K562 (cell line): Measurements from ENCODE around the gene EEPD1. TPM values are rescaled to one million over a fixed set of nuclear protein-coding genes. Genes with fewer than 3 reads are reported as not detected.
A peak's percentile ranks its signal among the peaks of the same experiment; 100 is the strongest.

Source experiments
- ATF1 ChIP-seq, 2 experiments: fragments of 450-650 bp in 1 of 2; IDR thresholded peaks; 2 replicates each; pipeline ENCODE4 v1.6.1; 2016; ENCODE audit warnings: missing compliant biosample characterization in 1 of 2, missing genetic modification characterization in 1 of 2
- BHLHE40 ChIP-seq: IDR thresholded peaks from 2 replicates; pipeline ENCODE4 v1.6.1; 2011; ENCODE audit warnings: low read length, improper control_type of control experiment
- BRD4 ChIP-seq: fragments of 200-600 bp; sonication (generic); IDR thresholded peaks from 2 replicates; pipeline ENCODE4 v1.6.1; 2017; ENCODE audit warnings: inconsistent platforms
- E2F3 ChIP-seq: fragments of 250-450 bp; sonication (Bioruptor Pico); IDR thresholded peaks from 2 replicates; pipeline ENCODE4 v1.4.0; 2020; ENCODE audit warnings: mild to moderate bottlenecking
- ETS2 ChIP-seq: IDR thresholded peaks from 2 replicates; pipeline ENCODE4 v1.6.1; 2016; ENCODE audit warnings: borderline replicate concordance, missing genetic modification characterization, mild to moderate bottlenecking, moderate library complexity, missing compliant biosample characterization; ENCODE audit not compliant: poor library complexity, severe bottlenecking
- FOXJ3 ChIP-seq: sonication (generic); formaldehyde crosslinking; IDR thresholded peaks from 2 replicates; pipeline ENCODE4 v1.4.0; 2020; ENCODE audit warnings: mild to moderate bottlenecking, missing genetic modification reagents
- LCOR ChIP-seq: sonication (generic); formaldehyde crosslinking; IDR thresholded peaks from 2 replicates; pipeline ENCODE4 v1.8.0; 2022; ENCODE audit warnings: mild to moderate bottlenecking, missing genetic modification reagents
- ZNF324 ChIP-seq: fragments of 250-450 bp; sonication (Bioruptor Pico); IDR thresholded peaks from 2 replicates; pipeline ENCODE4 v1.4.0; 2020; ENCODE audit warnings: mild to moderate bottlenecking
- polyA plus RNA-seq, 8 experiments: library from polyadenylated mRNA; depleted of rRNA in 4 of 8; stranded (reverse) in 5 of 8; unstranded in 3 of 8; fragments of >200 nt; fragmentation: Nextera tagmentation in 2 of 8; fragmentation: Illumina TruSeq in 1 of 8; extraction: Ambion mirVana in 2 of 8; extraction: Trizol in 1 of 8; gene quantifications; 2 replicates each; pipeline versions ENCODE4 v1.2.1 to v1.2.3, GENCODE V29; 2011 to 2014; ENCODE audit warnings: inconsistent platforms in 1 of 8, missing spikeins in 1 of 8
- total RNA-seq, 7 experiments: library from RNA; depleted of rRNA in 6 of 7; stranded (reverse); fragments of >200 nt in 6 of 7; fragmentation: Illumina TruSeq in 2 of 7; extraction: Trizol in 2 of 7; gene quantifications; 2 replicates each; pipeline versions ENCODE4 v1.2.1 to v1.2.3, GENCODE V29; 2011 to 2021; ENCODE audit warnings: low replicate concordance in 1 of 7
- TF ChIP-seq, protein P1 (sequence below): fragments of 200-600 bp; sonication (generic); IDR thresholded peaks from one replicate; pipeline ENCODE4 v1.6.1; 2012; ENCODE audit warnings: mild to moderate bottlenecking, low read depth, low read length, inconsistent platforms
- TF ChIP-seq, protein P2 (sequence below), 2 experiments: fragments of 450-650 bp; IDR thresholded peaks; 2 replicates each; pipeline ENCODE4 v1.6.1; 2018; ENCODE audit warnings: mild to moderate bottlenecking in 2 of 2, low read depth in 1 of 2; ENCODE audit not compliant: partially characterized antibody in 2 of 2

Gene EEPD1
- total and polyA plus RNA-seq, 9 of the 15 experiments (the other 6 are each of a cell fraction or from before 2014, with no cell fraction given) = 0.01 to 1.5 (median 0.74) TPM; not detected in 1

DNA sequence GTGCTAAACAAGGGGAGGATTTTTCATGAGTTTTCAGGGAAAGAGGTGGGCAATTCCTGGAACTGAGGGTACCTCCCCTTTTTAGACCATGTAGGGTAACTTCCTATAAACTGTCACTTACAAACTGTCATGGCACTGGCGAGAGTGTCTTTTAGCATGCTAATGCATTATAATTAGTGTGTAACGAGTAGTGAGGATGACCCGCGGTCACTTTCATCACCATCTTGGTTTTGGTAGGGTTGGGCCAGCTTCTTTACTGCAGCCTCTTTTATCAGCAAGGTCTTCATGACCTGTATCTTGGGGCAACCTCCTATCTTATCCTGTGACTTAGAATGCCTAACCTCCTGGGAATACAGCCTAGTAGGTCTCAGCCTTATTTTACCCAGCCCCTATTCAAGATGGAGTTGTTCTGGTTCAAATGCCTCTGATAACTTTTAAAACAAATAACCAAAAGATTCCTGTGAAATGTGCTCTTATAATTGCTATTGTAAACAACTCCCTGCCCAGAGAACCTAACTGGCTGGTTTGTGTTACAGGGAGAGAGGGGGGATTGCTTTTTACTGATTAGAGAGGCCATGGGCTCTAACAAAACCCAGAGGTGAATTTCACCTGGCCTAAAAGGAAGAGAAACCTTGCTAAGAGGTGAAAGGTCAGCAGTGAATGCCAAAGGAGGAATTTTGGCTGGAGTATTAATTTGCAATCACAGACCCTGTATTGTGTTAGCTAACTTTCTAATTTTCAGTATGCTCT is 64.3 kb downstream of the EEPD1 start (continued):
- TF ChIP-seq, protein P1, sequence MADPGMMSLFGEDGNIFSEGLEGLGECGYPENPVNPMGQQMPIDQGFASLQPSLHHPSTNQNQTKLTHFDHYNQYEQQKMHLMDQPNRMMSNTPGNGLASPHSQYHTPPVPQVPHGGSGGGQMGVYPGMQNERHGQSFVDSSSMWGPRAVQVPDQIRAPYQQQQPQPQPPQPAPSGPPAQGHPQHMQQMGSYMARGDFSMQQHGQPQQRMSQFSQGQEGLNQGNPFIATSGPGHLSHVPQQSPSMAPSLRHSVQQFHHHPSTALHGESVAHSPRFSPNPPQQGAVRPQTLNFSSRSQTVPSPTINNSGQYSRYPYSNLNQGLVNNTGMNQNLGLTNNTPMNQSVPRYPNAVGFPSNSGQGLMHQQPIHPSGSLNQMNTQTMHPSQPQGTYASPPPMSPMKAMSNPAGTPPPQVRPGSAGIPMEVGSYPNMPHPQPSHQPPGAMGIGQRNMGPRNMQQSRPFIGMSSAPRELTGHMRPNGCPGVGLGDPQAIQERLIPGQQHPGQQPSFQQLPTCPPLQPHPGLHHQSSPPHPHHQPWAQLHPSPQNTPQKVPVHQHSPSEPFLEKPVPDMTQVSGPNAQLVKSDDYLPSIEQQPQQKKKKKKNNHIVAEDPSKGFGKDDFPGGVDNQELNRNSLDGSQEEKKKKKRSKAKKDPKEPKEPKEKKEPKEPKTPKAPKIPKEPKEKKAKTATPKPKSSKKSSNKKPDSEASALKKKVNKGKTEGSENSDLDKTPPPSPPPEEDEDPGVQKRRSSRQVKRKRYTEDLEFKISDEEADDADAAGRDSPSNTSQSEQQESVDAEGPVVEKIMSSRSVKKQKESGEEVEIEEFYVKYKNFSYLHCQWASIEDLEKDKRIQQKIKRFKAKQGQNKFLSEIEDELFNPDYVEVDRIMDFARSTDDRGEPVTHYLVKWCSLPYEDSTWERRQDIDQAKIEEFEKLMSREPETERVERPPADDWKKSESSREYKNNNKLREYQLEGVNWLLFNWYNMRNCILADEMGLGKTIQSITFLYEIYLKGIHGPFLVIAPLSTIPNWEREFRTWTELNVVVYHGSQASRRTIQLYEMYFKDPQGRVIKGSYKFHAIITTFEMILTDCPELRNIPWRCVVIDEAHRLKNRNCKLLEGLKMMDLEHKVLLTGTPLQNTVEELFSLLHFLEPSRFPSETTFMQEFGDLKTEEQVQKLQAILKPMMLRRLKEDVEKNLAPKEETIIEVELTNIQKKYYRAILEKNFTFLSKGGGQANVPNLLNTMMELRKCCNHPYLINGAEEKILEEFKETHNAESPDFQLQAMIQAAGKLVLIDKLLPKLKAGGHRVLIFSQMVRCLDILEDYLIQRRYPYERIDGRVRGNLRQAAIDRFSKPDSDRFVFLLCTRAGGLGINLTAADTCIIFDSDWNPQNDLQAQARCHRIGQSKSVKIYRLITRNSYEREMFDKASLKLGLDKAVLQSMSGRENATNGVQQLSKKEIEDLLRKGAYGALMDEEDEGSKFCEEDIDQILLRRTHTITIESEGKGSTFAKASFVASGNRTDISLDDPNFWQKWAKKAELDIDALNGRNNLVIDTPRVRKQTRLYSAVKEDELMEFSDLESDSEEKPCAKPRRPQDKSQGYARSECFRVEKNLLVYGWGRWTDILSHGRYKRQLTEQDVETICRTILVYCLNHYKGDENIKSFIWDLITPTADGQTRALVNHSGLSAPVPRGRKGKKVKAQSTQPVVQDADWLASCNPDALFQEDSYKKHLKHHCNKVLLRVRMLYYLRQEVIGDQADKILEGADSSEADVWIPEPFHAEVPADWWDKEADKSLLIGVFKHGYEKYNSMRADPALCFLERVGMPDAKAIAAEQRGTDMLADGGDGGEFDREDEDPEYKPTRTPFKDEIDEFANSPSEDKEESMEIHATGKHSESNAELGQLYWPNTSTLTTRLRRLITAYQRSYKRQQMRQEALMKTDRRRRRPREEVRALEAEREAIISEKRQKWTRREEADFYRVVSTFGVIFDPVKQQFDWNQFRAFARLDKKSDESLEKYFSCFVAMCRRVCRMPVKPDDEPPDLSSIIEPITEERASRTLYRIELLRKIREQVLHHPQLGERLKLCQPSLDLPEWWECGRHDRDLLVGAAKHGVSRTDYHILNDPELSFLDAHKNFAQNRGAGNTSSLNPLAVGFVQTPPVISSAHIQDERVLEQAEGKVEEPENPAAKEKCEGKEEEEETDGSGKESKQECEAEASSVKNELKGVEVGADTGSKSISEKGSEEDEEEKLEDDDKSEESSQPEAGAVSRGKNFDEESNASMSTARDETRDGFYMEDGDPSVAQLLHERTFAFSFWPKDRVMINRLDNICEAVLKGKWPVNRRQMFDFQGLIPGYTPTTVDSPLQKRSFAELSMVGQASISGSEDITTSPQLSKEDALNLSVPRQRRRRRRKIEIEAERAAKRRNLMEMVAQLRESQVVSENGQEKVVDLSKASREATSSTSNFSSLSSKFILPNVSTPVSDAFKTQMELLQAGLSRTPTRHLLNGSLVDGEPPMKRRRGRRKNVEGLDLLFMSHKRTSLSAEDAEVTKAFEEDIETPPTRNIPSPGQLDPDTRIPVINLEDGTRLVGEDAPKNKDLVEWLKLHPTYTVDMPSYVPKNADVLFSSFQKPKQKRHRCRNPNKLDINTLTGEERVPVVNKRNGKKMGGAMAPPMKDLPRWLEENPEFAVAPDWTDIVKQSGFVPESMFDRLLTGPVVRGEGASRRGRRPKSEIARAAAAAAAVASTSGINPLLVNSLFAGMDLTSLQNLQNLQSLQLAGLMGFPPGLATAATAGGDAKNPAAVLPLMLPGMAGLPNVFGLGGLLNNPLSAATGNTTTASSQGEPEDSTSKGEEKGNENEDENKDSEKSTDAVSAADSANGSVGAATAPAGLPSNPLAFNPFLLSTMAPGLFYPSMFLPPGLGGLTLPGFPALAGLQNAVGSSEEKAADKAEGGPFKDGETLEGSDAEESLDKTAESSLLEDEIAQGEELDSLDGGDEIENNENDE = no peak
- TF ChIP-seq ZNF324 (no peak), BHLHE40 (no peak), ETS2 (tag) (peak; percentile 29), FOXJ3 (CRISPR knock-in tag) (no peak), BRD4 (no peak), E2F3 (CRISPR knock-in tag) (peak; percentile 82), LCOR (CRISPR knock-in tag) (no peak), ATF1 (CRISPR knock-in tag; IDR thresholded peaks at IDR 0.05) (no peak), ATF1 (tag; IDR thresholded peaks at IDR 0.05) (peak; percentile 71)
- TF ChIP-seq, protein P2, sequence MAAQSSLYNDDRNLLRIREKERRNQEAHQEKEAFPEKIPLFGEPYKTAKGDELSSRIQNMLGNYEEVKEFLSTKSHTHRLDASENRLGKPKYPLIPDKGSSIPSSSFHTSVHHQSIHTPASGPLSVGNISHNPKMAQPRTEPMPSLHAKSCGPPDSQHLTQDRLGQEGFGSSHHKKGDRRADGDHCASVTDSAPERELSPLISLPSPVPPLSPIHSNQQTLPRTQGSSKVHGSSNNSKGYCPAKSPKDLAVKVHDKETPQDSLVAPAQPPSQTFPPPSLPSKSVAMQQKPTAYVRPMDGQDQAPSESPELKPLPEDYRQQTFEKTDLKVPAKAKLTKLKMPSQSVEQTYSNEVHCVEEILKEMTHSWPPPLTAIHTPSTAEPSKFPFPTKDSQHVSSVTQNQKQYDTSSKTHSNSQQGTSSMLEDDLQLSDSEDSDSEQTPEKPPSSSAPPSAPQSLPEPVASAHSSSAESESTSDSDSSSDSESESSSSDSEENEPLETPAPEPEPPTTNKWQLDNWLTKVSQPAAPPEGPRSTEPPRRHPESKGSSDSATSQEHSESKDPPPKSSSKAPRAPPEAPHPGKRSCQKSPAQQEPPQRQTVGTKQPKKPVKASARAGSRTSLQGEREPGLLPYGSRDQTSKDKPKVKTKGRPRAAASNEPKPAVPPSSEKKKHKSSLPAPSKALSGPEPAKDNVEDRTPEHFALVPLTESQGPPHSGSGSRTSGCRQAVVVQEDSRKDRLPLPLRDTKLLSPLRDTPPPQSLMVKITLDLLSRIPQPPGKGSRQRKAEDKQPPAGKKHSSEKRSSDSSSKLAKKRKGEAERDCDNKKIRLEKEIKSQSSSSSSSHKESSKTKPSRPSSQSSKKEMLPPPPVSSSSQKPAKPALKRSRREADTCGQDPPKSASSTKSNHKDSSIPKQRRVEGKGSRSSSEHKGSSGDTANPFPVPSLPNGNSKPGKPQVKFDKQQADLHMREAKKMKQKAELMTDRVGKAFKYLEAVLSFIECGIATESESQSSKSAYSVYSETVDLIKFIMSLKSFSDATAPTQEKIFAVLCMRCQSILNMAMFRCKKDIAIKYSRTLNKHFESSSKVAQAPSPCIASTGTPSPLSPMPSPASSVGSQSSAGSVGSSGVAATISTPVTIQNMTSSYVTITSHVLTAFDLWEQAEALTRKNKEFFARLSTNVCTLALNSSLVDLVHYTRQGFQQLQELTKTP (IDR thresholded peaks at IDR 0.05; ENCODE audit: low read depth in 1 of 2, partially characterized antibody in 2 of 2) = no peak
